Activated naive CD8-positive, alpha-beta T cell treated with anti-CD3 and anti-CD28 coated beads, Interleukin-2, amount 10 ng/mL, durations not matched to agents 7 days and 5 days (primary cell): ENCODE results near the gene ZNF442. TPM values are rescaled to one million over a fixed set of nuclear protein-coding genes. Genes with fewer than 3 reads are reported as not detected.
A peak's percentile ranks its signal among the peaks of the same experiment; 100 is the strongest.
"Not testable (repeated sequence)": the region's sequence is repeated elsewhere in the genome, so short reads cannot be mapped to it uniquely, and the experiment has no call there.

ENCODE experiments used
- ATAC-seq: fragments of 150-1000 bp; cut with Tn5 transposase; one replicate; pipeline ENCODE4 v1.10.0; 2021; ENCODE audit warnings: low read depth, moderate library complexity
- POLR2A ChIA-PET: fragments of 350-600 bp; sonication (Branson Sonifier 250); formaldehyde crosslinking; loops from one replicate; lab custom pipeline; 2021; ENCODE audit warnings: antibody characterized with exemption; lab: Charles Lee
- DNase-seq: peaks from one replicate; pipeline ENCODE4 v3.0.0; 2021
- H3K27ac Mint-ChIP-seq: one replicate; pipeline ENCODE4 v1.8.0; 2022; ENCODE audit warnings: mild to moderate bottlenecking, mixed read lengths
- H3K27me3 Mint-ChIP-seq: one replicate; pipeline ENCODE4 v1.8.0; 2022; ENCODE audit warnings: mild to moderate bottlenecking, moderate library complexity, mixed read lengths
- H3K36me3 Mint-ChIP-seq: one replicate; pipeline ENCODE4 v1.8.0; 2021; ENCODE audit warnings: mild to moderate bottlenecking, mixed read lengths
- H3K4me1 Mint-ChIP-seq: one replicate; pipeline ENCODE4 v1.8.0; 2021; ENCODE audit warnings: mixed read lengths
- H3K4me3 Mint-ChIP-seq: one replicate; pipeline ENCODE4 v1.8.0; 2022; ENCODE audit warnings: mild to moderate bottlenecking, moderate library complexity, mixed read lengths
- H3K9me3 Mint-ChIP-seq: one replicate; pipeline ENCODE4 v1.8.0; 2021; ENCODE audit warnings: mixed read lengths
- total RNA-seq, 2 experiments: library from RNA; stranded (reverse); gene quantifications; one replicate each; pipeline ENCODE4 v1.2.3, GENCODE V29; 2021

ZNF442 gene
- total RNA-seq, 2 experiments from 2014 or later = 2.6 to 4.3 TPM

DNA sequence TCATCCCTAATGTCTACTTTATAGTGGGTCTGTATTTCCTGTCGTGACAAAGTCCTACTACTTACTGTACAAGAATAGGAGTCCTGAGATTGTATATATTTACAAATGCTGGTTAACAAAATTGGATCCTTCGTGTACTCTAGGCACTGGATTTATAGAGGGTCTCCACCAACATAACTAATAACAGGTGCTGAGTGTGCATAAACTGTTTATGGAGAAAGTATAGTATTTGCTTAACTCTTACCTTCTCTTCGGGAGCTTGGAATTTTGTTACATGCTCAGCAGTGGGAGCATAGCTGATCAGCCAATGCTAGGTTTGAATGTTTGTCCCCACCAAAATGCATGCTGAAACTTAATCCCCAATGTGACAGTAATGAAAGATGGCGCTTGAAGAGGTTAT is 12.1 kb downstream of the ZNF442 start:
- DNase-seq = no peak
- H3K4me3 Mint-ChIP-seq = no peak overlapping the region
- H3K27me3 Mint-ChIP-seq = no peaks in the 10 kb centered on the region
- POLR2A ChIA-PET = interaction anchor here (0.6 kb wide), 1 partner anchor 1682 kb away, joined by 4 read pairs; no protein-coding TSS in a partner anchor
- H3K9me3 Mint-ChIP-seq = peaks cover 54% of the 10 kb centered on the region
- peaks cover 40% of the 10 kb centered on the region for H3K36me3 Mint-ChIP-seq
- ATAC-seq = no peak
- H3K27ac Mint-ChIP-seq = no peak overlapping the region
- no peaks in the 10 kb centered on the region for H3K4me1 Mint-ChIP-seq

DNA sequence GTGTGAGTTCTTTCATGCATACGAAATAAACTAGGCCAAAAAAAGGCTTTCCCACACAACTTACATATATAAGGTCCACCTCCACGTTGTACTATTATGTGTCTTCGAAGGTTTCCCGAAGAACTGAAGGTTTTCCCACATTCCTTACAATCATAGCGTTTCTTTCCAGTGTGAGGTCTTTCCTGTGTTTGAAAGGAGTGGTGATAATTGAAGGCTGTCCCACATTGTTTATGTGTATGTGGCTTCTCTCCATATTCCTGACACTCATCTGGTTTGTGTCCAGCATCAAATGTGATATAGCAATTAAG is 14.6 kb downstream of the ZNF442 start:
- ATAC-seq (no peak), DNase-seq (no peak)
- H3K36me3 Mint-ChIP-seq = peaks cover 43% of the 10 kb centered on the region
- H3K27me3 Mint-ChIP-seq = no peaks in the 10 kb centered on the region
- POLR2A ChIA-PET = no interaction called here
- peaks cover 57% of the 10 kb centered on the region for H3K9me3 Mint-ChIP-seq
- no peak overlapping the region for H3K27ac Mint-ChIP-seq
- no peaks in the 10 kb centered on the region for H3K4me1 Mint-ChIP-seq
- H3K4me3 Mint-ChIP-seq = no peak overlapping the region

DNA sequence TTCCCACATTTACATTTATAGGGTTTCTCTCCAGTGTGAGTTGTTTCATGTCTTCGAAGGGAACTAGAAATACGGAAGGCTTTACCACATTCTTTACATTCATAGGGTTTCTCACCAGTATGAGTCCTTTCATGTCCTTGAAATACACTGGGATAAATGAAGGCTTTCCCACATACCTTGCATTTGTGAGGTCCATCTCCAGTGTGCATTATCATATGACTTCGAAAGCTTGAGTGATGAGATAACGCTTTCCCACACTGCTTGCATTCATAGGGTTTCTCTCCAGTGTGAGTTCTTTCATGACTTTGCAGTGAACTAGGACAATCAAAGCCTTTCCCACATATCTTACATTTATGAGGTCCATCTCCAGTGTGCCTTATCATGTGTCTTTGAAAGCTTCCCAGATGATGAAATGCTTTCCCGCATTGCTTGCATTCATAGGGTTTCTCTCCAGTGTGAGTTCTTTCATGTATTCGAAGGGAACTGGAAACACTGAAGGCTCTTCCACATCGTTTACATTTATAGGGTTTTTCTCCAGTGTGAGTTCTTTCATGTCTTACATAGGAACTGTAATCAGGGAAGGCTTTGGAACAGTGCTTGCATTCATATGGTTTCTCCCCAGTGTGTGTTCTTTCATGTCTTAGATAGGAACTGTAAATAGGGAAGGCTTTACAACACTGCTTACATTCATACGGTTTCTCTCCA is 15.1 kb downstream of the ZNF442 start:
- Mint-ChIP-seq H3K4me3 (no peak overlapping the region), H3K9me3 (peaks cover 59% of the 10 kb centered on the region), H3K27ac (no peak overlapping the region), H3K4me1 (no peaks in the 10 kb centered on the region), H3K36me3 (peaks cover 46% of the 10 kb centered on the region), H3K27me3 (no peaks in the 10 kb centered on the region)
- ATAC-seq (no peak), DNase-seq (no peak)
- POLR2A ChIA-PET = no interaction called here

DNA sequence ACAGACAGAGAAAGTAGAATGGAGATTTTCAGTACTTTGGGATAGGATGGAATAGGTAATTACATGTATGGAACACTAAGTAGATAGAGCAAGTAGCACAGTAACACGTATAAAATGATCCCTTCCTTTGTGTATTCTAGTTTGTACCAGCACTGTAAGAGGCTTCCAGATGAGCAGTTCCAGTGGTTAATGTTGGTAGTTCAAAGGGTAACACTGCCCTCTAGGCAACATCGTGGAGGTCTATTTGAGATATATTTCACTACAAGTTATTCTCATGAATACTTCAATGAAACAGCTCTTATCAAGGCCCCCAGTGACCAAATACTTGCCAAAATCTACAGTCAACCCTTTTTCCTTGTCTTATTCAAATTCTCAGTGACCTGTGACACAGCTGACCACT is 18.6 kb downstream of the ZNF442 start:
- H3K9me3 Mint-ChIP-seq = peaks cover 48% of the 10 kb centered on the region
- no peaks in the 10 kb centered on the region for H3K4me1 Mint-ChIP-seq
- ATAC-seq = no peak
- POLR2A ChIA-PET = no interaction called here
- no peak for DNase-seq
- H3K27me3 Mint-ChIP-seq = no peaks in the 10 kb centered on the region
- peaks cover 36% of the 10 kb centered on the region for H3K36me3 Mint-ChIP-seq
- no peak overlapping the region for H3K4me3 Mint-ChIP-seq
- H3K27ac Mint-ChIP-seq = no peak overlapping the region

DNA sequence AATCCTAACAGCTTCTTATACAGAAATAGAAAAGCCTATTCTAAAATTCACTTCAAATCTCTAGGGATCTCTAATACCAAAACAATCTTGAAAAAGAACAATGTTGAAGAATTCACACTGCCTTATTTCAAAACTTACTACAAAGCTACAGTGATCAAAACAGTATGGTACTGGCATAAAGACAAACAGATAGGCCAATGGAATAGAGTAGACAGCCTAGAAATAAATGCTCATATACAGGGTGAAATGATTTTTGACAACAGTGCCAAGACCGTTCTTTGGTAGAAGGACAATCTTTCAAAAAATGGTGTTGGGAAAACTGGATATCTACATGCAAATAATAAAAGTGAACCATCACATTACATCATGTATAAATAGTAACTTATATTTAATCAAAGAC is 20.3 kb downstream of the ZNF442 start:
- no peaks in the 10 kb centered on the region for H3K27me3 Mint-ChIP-seq
- H3K4me1 Mint-ChIP-seq = no peaks in the 10 kb centered on the region
- ATAC-seq (no peak), DNase-seq (no peak)
- no peak overlapping the region for H3K27ac Mint-ChIP-seq
- peaks cover 41% of the 10 kb centered on the region for H3K9me3 Mint-ChIP-seq
- H3K36me3 Mint-ChIP-seq = peaks cover 20% of the 10 kb centered on the region
- POLR2A ChIA-PET = no interaction called here
- no peak overlapping the region for H3K4me3 Mint-ChIP-seq

DNA sequence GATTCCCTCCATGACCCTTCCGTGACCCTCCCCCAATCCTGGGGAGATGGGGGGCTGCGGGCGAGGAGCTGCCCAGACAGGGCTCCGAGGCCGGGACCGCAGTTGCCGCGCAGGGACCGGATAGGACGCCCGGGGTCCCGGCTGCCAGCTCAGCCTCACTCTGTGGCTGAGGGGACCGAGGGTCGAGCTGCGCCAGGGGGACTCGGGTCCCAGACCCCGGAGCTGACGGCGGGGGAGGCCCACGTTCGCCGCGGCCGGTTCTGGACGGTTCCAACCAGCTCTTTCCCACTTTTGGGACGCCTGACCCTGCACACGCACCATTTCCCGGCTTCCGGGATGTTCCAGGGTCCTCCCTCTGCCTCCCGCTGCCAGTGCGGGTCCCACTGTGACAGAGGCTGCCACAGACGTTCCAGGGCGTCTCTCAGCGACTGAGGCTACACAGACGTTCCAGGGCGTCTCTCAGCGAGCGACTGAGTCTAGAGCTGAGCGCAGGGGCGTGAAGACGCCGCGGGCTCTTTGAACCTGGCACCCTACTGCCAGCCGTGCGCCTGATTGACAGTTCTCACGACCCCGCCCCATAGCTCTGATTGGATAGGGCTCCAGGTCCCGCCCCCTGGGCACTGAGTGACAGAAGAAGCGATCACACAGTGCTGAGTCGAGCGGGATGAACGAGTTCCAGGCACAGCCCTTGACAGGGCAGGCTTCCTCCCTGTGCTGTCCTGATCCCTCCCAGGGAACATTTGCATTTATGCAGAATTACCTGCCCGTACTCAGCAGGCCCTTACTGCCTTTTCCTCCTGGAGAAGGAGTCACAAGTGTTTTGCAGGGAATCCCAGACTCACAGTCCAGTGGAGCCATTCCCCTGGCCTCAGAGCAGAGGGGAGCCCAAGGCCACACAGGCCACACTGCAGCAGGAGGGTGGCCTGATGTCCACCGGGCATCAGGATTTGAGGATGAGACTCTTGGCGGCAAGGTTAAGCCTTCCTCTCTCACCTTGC is 32.0 kb downstream of the ZNF442 start, which contains the start of gene ZNF563:
Gene ZNF563 (minus strand): TSS at position 472 of the 998 bp plus-strand sequence. CDS start 151 bp downstream, at position 321.
- Mint-ChIP-seq H3K27ac (peak within 1 kb of the TSS; percentile 99), H3K4me1 (peaks cover 23% of the 10 kb centered on the region), H3K36me3 (peaks cover 9% of the 10 kb centered on the region), H3K27me3 (no peaks in the 10 kb centered on the region), H3K4me3 (peak within 1 kb of the TSS; percentile 89), H3K9me3 (peaks cover 6% of the 10 kb centered on the region)
- POLR2A ChIA-PET = interaction anchor here (0.6 to 3.0 kb wide), 24 partner anchors 12 to 567 kb away, joined by 3 to 31 read pairs (median 4); partner anchors contain the start of genes ZNF136, ZNF20, ZNF433 and ZNF44
- ATAC-seq (peak; percentile 97), DNase-seq (peak; percentile 95)

DNA sequence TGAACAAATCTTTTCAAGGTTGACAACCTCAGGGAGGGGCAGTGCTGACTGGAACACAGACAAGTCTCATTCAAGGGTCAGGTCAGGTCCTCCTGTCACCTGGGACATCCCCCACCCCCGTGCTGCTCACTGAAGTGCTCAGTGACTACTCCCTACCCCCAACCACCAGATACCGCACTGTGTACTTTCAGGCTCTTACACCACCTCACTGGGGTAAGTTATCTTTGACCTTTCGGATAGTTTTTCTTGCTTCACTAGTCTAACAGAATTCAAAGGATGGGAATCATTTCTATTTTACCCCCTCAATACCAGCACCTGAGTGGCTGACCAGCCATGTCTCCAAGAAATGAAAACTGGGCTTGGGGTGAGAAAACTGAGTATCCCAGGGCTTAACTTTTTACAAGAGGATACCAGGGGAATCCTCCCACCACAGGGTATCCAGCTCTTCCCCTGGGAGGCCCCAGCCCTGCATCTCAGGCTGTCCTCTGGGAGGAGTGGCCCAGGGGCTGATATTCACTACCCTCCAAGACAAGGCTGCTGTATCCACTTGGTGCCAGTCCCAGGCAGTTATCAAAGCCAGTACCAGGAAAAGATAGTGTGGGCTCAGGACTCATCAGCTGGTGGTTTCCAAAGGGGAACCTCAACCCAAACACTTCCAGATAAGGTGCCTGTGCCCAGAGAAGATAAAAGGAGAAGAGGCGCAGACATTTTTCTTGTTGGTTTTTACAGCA is 34.1 kb downstream of the ZNF442 start:
- H3K27me3 Mint-ChIP-seq = no peaks in the 10 kb centered on the region
- peaks cover 9% of the 10 kb centered on the region for H3K9me3 Mint-ChIP-seq
- POLR2A ChIA-PET = interaction anchor here (0.6 to 2.7 kb wide), 5 partner anchors 37 to 600 kb away, joined by 3 to 31 read pairs (median 8); partner anchors contain the start of genes ZNF136 and ZNF44
- peaks cover 15% of the 10 kb centered on the region for H3K36me3 Mint-ChIP-seq
- no peak for ATAC-seq
- H3K27ac Mint-ChIP-seq = peak overlapping the region; percentile 30
- DNase-seq = no peak
- H3K4me1 Mint-ChIP-seq = peaks cover 23% of the 10 kb centered on the region
- H3K4me3 Mint-ChIP-seq = peak overlapping the region; percentile 89

DNA sequence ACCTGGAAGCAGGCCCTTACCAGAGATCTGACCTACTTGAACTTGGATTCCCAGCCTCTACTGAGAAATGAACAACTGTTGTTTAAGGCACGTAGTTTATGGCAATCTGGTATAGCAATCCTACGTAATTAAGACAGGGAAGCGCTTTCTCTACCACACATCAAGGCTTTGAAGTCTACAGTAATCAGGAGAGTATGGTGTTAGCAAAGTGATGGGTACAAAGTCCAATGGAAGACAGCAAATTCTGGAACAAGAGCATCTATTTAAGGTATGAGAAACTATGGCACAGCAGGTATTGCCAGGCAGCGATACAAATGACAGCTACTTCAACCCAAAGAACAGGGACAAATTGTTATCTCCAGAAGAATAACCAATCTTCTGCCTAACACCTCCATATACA is 35.1 kb downstream of the ZNF442 start:
- Mint-ChIP-seq H3K27ac (no peak overlapping the region), H3K4me3 (no peak overlapping the region), H3K36me3 (peaks cover 22% of the 10 kb centered on the region), H3K4me1 (peaks cover 23% of the 10 kb centered on the region), H3K27me3 (no peaks in the 10 kb centered on the region), H3K9me3 (peaks cover 9% of the 10 kb centered on the region)
- POLR2A ChIA-PET = no interaction called here
- DNase-seq = no peak
- ATAC-seq = no peak

DNA sequence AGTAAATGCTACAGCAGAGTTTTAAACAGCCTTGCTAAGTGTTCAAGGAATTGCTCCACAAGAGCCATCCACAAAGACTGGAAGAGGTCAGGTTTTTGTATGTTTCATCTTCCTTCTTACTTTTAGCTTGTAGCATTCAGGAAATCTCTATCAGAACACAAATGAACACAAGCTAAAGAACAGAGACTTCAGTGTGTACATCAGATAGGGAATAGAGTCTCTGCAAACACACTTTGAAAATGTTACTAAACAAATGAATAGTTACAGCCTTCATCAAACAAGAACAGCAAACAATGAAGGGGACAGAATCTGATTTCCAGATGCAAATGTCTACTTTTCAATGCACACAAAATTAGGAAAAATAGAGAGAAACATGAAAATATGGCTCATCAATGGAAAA is 39.8 kb downstream of the ZNF442 start:
- no peak overlapping the region for H3K4me3 Mint-ChIP-seq
- H3K27me3 Mint-ChIP-seq = no peaks in the 10 kb centered on the region
- no peak overlapping the region for H3K27ac Mint-ChIP-seq
- peaks cover 54% of the 10 kb centered on the region for H3K36me3 Mint-ChIP-seq
- H3K4me1 Mint-ChIP-seq = peaks cover 2% of the 10 kb centered on the region
- POLR2A ChIA-PET = no interaction called here
- ATAC-seq = no peak
- H3K9me3 Mint-ChIP-seq = peaks cover 17% of the 10 kb centered on the region
- no peak for DNase-seq

DNA sequence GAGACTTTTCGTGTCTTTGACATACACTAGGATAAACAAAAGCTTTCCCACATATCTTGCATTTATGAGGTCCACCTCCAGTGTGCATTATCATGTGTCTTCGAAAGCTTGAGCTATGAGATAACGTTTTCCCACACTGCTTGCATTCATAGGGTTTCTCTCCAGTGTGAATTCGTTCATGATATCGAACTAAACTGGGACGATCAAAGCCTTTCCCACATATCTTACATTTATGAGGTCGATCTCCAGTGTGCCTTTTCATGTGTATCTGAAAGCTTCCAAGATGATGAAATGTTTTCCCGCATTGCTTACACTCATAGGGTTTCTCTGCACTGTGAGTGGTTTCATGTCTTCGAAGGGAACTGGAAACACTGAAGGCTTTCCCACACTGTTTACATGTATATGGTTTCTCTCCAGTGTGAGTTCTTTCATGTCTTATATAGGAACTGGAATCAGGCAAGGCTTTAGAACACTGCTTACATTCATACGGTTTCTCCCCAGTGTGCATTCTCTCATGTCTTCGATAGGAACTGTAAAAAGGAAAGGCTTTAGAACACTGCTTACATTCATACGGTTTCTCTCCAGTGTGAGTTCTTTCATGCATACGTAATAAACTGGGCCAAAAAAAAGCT is 46.6 kb downstream of the ZNF442 start:
- no peaks in the 10 kb centered on the region for H3K27me3 Mint-ChIP-seq
- no peaks in the 10 kb centered on the region for H3K4me1 Mint-ChIP-seq
- H3K9me3 Mint-ChIP-seq = peaks cover 33% of the 10 kb centered on the region
- DNase-seq (no peak), ATAC-seq (no peak)
- no peak overlapping the region for H3K4me3 Mint-ChIP-seq
- POLR2A ChIA-PET = no interaction called here
- H3K27ac Mint-ChIP-seq = no peak overlapping the region
- peaks cover 62% of the 10 kb centered on the region for H3K36me3 Mint-ChIP-seq

DNA sequence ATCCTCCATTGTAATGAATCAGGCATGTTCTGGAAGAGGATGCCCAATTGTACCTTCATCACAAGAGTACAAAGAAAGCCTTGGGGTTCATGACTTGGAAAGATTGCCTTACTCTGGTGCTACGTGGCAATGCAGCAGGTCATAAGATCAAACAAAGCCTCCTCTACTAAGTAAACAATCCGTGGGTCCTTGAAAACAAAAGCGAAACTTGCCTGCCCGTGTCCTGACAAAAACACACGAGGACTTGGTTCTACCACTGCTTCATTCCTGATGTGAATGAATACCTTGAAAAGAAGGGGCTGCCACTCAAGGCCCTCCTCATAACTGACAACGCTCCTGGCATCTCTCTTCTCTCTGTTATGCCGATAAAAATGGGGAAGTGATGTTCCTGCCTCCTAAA is 50.9 kb downstream of the ZNF442 start:
- H3K4me3 Mint-ChIP-seq = no peak overlapping the region
- H3K4me1 Mint-ChIP-seq = no peaks in the 10 kb centered on the region
- peaks cover 33% of the 10 kb centered on the region for H3K36me3 Mint-ChIP-seq
- H3K27me3 Mint-ChIP-seq = no peaks in the 10 kb centered on the region
- no peak for ATAC-seq
- DNase-seq = no peak
- POLR2A ChIA-PET = no interaction called here
- H3K9me3 Mint-ChIP-seq = peaks cover 30% of the 10 kb centered on the region
- H3K27ac Mint-ChIP-seq = no peak overlapping the region

DNA sequence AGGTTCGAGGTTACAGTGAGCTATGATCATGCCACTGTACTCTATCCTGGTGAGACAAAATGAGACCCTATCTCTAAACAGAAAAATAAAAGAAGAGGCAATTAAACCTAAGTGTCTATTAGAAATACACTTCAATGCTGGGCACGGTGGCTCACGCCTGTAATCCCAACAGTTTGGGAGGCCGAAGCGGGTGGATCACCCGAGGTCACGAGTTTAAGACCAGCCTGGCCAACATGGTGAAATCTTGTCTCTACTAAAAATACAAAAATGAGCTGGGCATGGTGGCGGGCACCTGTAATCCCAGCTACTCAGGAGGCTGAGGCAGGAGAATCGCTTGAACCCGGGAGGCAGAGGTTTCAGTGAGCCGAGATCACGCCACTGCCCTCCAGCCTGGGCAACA is 56.6 kb downstream of the ZNF442 start:
- H3K4me1 Mint-ChIP-seq, H3K27me3 Mint-ChIP-seq, DNase-seq, H3K27ac Mint-ChIP-seq, H3K4me3 Mint-ChIP-seq, POLR2A ChIA-PET, H3K9me3 Mint-ChIP-seq, H3K36me3 Mint-ChIP-seq, ATAC-seq: not testable (repeated sequence)
